Chondrocyte (in vitro differentiated cells): Measurements from ENCODE around the gene IGSF21. TPM values are rescaled to one million over a fixed set of nuclear protein-coding genes. Genes with fewer than 3 reads are reported as not detected.

Experiments used
- DNase-seq: peaks from one replicate; pipeline ENCODE4 v3.0.0; 2021; ENCODE audit warnings: mixed read lengths, low spot score
- H3K27ac Mint-ChIP-seq: one replicate; pipeline ENCODE4 v1.8.0; 2021; ENCODE audit warnings: mild to moderate bottlenecking, moderate library complexity, mixed read lengths; ENCODE audit not compliant: unreplicated experiment
- H3K27me3 Mint-ChIP-seq: 2 replicates; pipeline ENCODE4 v1.8.0; 2021; ENCODE audit warnings: low read depth, mixed read lengths
- H3K36me3 Mint-ChIP-seq: 2 replicates; pipeline ENCODE4 v1.8.0; 2021; ENCODE audit warnings: low read depth, mixed read lengths
- H3K4me1 Mint-ChIP-seq: 2 replicates; pipeline ENCODE4 v1.8.0; 2021; ENCODE audit warnings: low read depth, mild to moderate bottlenecking, mixed read lengths
- H3K4me3 Mint-ChIP-seq: one replicate; pipeline ENCODE4 v1.8.0; 2021; ENCODE audit warnings: mild to moderate bottlenecking, moderate library complexity, mixed read lengths; ENCODE audit not compliant: unreplicated experiment
- H3K9me3 Mint-ChIP-seq: 2 replicates; pipeline ENCODE4 v1.8.0; 2021; ENCODE audit warnings: low read depth, mixed read lengths
- CTCF ChIP-seq: fragments of 200-600 bp; sonication (generic); IDR thresholded peaks from 2 replicates; pipeline ENCODE4 v1.5.0; 2021; ENCODE audit warnings: antibody characterized with exemption, mild to moderate bottlenecking, moderate library complexity
- total RNA-seq: library from RNA; stranded (reverse); gene quantifications from 3 replicates; pipeline ENCODE4 v1.2.1, GENCODE V29; 2021

Gene IGSF21
- total RNA-seq, 1 donor from 2014 or later = not detected

GRCh38 chr1:18134324-18135046, 26.9 kb downstream of the IGSF21 start:
- H3K27ac Mint-ChIP-seq = no peak overlapping the region
- peaks cover 1% of the 10 kb centered on the region for H3K36me3 Mint-ChIP-seq
- peaks cover 44% of the 10 kb centered on the region for H3K27me3 Mint-ChIP-seq
- no peak for TF ChIP-seq CTCF
- H3K9me3 Mint-ChIP-seq = peaks cover 3% of the 10 kb centered on the region
- H3K4me1 Mint-ChIP-seq = no peaks in the 10 kb centered on the region
- H3K4me3 Mint-ChIP-seq = no peak overlapping the region
- no peak for DNase-seq

DNA sequence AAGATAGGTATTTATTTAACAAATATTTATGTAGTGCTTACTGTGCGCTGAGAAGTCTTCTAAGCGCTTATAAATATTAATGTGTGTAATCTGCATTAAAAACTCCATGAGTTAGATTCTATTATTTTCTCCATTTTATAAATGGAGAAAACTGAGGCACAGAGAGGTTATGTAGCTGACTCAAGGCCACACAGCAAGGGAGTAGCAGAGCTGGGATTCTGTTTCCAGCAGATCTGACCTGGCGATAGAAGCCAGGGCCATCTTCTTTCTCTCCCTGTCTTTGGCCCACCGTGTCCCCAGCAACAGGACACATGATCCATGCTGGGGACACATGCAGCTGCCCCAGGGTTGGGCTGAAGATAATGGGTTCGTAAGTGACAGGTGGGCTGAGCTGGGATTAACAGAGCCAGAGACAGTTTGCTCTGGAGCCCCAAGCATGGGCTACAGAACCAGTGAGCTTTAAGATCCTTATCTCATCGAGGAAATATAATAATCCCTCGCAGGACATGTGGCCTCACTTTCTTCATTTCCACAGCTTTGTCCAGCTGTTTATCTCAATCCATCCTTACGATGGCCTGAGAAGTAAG, 30.3 kb downstream of the IGSF21 start:
- H3K4me1 Mint-ChIP-seq = no peaks in the 10 kb centered on the region
- H3K9me3 Mint-ChIP-seq = peaks cover 3% of the 10 kb centered on the region
- H3K27ac Mint-ChIP-seq = no peak overlapping the region
- H3K4me3 Mint-ChIP-seq = no peak overlapping the region
- TF ChIP-seq CTCF = no peak
- no peak for DNase-seq
- H3K36me3 Mint-ChIP-seq = peaks cover 1% of the 10 kb centered on the region
- H3K27me3 Mint-ChIP-seq = peaks cover 22% of the 10 kb centered on the region

GRCh38 chr1:18139198-18139981, 31.8 kb downstream of the IGSF21 start:
- Mint-ChIP-seq H3K27ac (no peak overlapping the region), H3K27me3 (peaks cover 16% of the 10 kb centered on the region), H3K9me3 (peaks cover 3% of the 10 kb centered on the region), H3K4me1 (no peaks in the 10 kb centered on the region), H3K36me3 (peaks cover 1% of the 10 kb centered on the region), H3K4me3 (no peak overlapping the region)
- TF ChIP-seq CTCF = no peak
- no peak for DNase-seq

GRCh38 chr1:18140411-18140810, 32.8 kb downstream of the IGSF21 start:
- no peak for DNase-seq
- Mint-ChIP-seq H3K27ac (no peak overlapping the region), H3K4me1 (peaks cover 2% of the 10 kb centered on the region), H3K9me3 (peaks cover 3% of the 10 kb centered on the region), H3K4me3 (no peak overlapping the region), H3K36me3 (peaks cover 1% of the 10 kb centered on the region), H3K27me3 (peaks cover 14% of the 10 kb centered on the region)
- TF ChIP-seq CTCF = no peak

DNA sequence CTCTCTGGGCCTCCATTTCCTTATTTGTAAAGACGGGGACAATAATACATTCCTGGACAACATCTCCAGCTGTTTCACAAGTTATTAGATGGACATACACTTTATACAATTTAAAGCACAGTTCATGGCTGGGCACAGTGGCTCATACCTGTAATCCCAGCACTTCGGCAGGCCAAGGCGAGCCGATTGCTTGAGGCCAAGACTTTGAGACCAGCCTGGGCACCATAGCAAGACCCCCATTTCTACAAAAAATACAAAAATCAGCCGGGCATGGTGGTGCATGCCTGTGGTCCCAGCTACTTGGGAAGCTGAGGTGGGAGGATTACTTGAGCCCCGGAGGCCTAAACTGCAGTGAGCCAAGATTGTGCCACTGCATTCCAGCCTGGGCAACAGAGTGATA, 34.1 kb downstream of the IGSF21 start:
- Mint-ChIP-seq H3K27ac (no peak overlapping the region), H3K9me3 (peaks cover 3% of the 10 kb centered on the region), H3K27me3 (peaks cover 15% of the 10 kb centered on the region), H3K4me3 (no peak overlapping the region), H3K36me3 (peaks cover 1% of the 10 kb centered on the region), H3K4me1 (peaks cover 2% of the 10 kb centered on the region)
- TF ChIP-seq CTCF = no peak
- no peak for DNase-seq
